Brain microvascular endothelial cell (primary cell): ENCODE data around the gene MVP.

ENCODE experiments used
- DNase-seq: peaks from one replicate; pipeline ENCODE4 v3.0.0-alpha.2; 2020
- H3K27ac ChIP-seq: fragments of 250-450 bp; sonication (Bioruptor Pico); 2 replicates; pipeline ENCODE4 v1.5.1; 2020; ENCODE audit warnings: mild to moderate bottlenecking, moderate library complexity
- H3K27me3 ChIP-seq: fragments of 250-450 bp; sonication (Bioruptor Pico); replicated peaks from 2 replicates; pipeline ENCODE4 v1.5.1; 2020; ENCODE audit warnings: mild to moderate bottlenecking
- H3K36me3 ChIP-seq: fragments of 250-450 bp; sonication (Bioruptor Pico); replicated peaks from 2 replicates; pipeline ENCODE4 v1.5.1; 2020; ENCODE audit warnings: mild to moderate bottlenecking
- H3K4me3 ChIP-seq: 2 replicates; pipeline ENCODE4 v1.5.1; 2011; ENCODE audit warnings: low read depth, mild to moderate bottlenecking, control low read depth, low read length, moderate library complexity
- CTCF ChIP-seq: IDR thresholded peaks from 2 replicates; pipeline ENCODE4 v1.5.1; 2011; ENCODE audit warnings: low read depth, mild to moderate bottlenecking, moderate library complexity, low read length, control low read depth, inconsistent platforms; ENCODE audit errors: missing control alignments
- in situ Hi-C: cut with HindIII; loops from 2 replicates; pipeline ENCODE4 v1.10.0; 2017; ENCODE audit warnings: low sequenced_read_pairs, low pct_ligation_motif_present

The MVP gene

GRCh38 chr16:29836623-29837022 is 16.4 kb downstream of the MVP start:
- Histone ChIP-seq H3K36me3 (peaks cover 82% of the 10 kb centered on the region), H3K27ac (no peak overlapping the region), H3K27me3 (no peaks in the 10 kb centered on the region), H3K4me3 (no peak overlapping the region)
- no peak for TF ChIP-seq CTCF
- DNase-seq, result no peak
- in situ Hi-C loops, result no loop called here

- Histone ChIP-seq H3K27me3 (no peaks in the 10 kb centered on the region), H3K36me3 (peaks cover 85% of the 10 kb centered on the region), H3K4me3 (no peak overlapping the region), H3K27ac (no peak overlapping the region)
- no peak for TF ChIP-seq CTCF
- DNase-seq, result no peak
- in situ Hi-C loops, result no loop called here
These were observed 17.6 kb downstream of the MVP start for GRCh38 chr16:29837841-29838240.

- no peak for TF ChIP-seq CTCF
- Histone ChIP-seq H3K27ac (no peak overlapping the region), H3K27me3 (no peaks in the 10 kb centered on the region), H3K4me3 (no peak overlapping the region), H3K36me3 (peaks cover 85% of the 10 kb centered on the region)
- in situ Hi-C loops, result no loop called here
- DNase-seq, result no peak
These were observed 19.6 kb downstream of the MVP start for GRCh38 chr16:29839822-29840221.

GRCh38 chr16:29840240-29840639 is 20.0 kb downstream of the MVP start:
- in situ Hi-C loops, result no loop called here
- H3K4me3 ChIP-seq, result no peak overlapping the region
- peaks cover 83% of the 10 kb centered on the region for H3K36me3 ChIP-seq
- no peak for TF ChIP-seq CTCF
- no peak overlapping the region for H3K27ac ChIP-seq
- H3K27me3 ChIP-seq, result no peaks in the 10 kb centered on the region
- no peak for DNase-seq

GRCh38 chr16:29841631-29842030 is 21.4 kb downstream of the MVP start:
- Histone ChIP-seq H3K27me3 (no peaks in the 10 kb centered on the region), H3K27ac (no peak overlapping the region), H3K36me3 (peaks cover 86% of the 10 kb centered on the region), H3K4me3 (no peak overlapping the region)
- DNase-seq, result no peak
- TF ChIP-seq CTCF, result no peak
- in situ Hi-C loops, result no loop called here

GRCh38 chr16:29842732-29843346 is 22.6 kb downstream of the MVP start:
- in situ Hi-C loops, result no loop called here
- Histone ChIP-seq H3K4me3 (no peak overlapping the region), H3K36me3 (peaks cover 86% of the 10 kb centered on the region), H3K27ac (no peak overlapping the region), H3K27me3 (no peaks in the 10 kb centered on the region)
- peak; percentile 9 for TF ChIP-seq CTCF
- no peak for DNase-seq
